Nephron (organoid): ENCODE data around the gene MGST2.
A peak's percentile ranks its signal among the peaks of the same experiment; 100 is the strongest.

Experiments used
- H3K27ac Mint-ChIP-seq, 3 experiments: 2 replicates each; pipeline ENCODE4 v1.8.0; 2020; ENCODE audit warnings: mixed read lengths in 3 of 3, mild to moderate bottlenecking in 2 of 3, moderate library complexity in 1 of 3
- H3K27me3 Mint-ChIP-seq: 2 replicates; pipeline ENCODE4 v1.8.0; 2021; ENCODE audit warnings: low read depth, mild to moderate bottlenecking, moderate library complexity, mixed read lengths
- H3K36me3 Mint-ChIP-seq: 2 replicates; pipeline ENCODE4 v1.8.0; 2020; ENCODE audit warnings: low read depth, mixed read lengths
- H3K4me1 Mint-ChIP-seq: 2 replicates; pipeline ENCODE4 v1.8.0; 2020; ENCODE audit warnings: mixed read lengths
- H3K4me3 Mint-ChIP-seq, 3 experiments: 2 replicates each; pipeline ENCODE4 v1.8.0; 2020; ENCODE audit warnings: mild to moderate bottlenecking in 3 of 3, mixed read lengths in 3 of 3, moderate library complexity in 2 of 3
- H3K9me3 Mint-ChIP-seq: 2 replicates; pipeline ENCODE4 v1.8.0; 2020; ENCODE audit warnings: mixed read lengths
- TF ChIP-seq, protein P1 (sequence below), 3 experiments: fragments of 200-600 bp; sonication (generic); IDR thresholded peaks; one replicate each; pipeline ENCODE4 v1.5.0; 2021; ENCODE audit warnings: antibody characterized with exemption in 3 of 3; ENCODE audit not compliant: unreplicated experiment in 3 of 3

The MGST2 gene

DNA sequence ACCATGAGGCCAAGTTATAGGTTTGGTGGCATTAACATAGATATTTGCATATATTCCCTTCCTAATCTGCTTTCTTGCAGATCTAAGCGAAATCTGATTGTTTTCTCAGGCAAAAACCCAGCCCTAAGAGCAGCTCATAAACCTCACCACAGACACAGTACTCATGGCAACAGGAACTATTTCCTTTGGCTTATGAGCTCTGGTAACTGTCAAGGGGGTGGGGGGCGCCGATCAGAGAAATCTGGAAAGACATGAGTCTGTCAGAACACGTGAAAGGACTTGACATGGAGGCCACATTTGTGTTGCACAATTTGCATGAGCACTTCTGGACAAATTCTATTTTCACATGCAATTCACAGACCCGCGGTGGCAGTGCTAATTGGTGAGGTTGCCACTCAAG lies 83.7 kb downstream of the MGST2 start:
- Mint-ChIP-seq H3K27ac (peak overlapping the region; percentile 96 to 97 (median 97)), H3K36me3 (no peaks in the 10 kb centered on the region), H3K4me3 (no peak overlapping the region), H3K9me3 (no peaks in the 10 kb centered on the region), H3K27me3 (no peaks in the 10 kb centered on the region), H3K4me1 (peaks cover 67% of the 10 kb centered on the region)
- TF ChIP-seq, protein P1, sequence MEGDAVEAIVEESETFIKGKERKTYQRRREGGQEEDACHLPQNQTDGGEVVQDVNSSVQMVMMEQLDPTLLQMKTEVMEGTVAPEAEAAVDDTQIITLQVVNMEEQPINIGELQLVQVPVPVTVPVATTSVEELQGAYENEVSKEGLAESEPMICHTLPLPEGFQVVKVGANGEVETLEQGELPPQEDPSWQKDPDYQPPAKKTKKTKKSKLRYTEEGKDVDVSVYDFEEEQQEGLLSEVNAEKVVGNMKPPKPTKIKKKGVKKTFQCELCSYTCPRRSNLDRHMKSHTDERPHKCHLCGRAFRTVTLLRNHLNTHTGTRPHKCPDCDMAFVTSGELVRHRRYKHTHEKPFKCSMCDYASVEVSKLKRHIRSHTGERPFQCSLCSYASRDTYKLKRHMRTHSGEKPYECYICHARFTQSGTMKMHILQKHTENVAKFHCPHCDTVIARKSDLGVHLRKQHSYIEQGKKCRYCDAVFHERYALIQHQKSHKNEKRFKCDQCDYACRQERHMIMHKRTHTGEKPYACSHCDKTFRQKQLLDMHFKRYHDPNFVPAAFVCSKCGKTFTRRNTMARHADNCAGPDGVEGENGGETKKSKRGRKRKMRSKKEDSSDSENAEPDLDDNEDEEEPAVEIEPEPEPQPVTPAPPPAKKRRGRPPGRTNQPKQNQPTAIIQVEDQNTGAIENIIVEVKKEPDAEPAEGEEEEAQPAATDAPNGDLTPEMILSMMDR (IDR thresholded peaks at IDR 0.05; ENCODE audit: unreplicated experiment in 3 of 3): no peak

DNA sequence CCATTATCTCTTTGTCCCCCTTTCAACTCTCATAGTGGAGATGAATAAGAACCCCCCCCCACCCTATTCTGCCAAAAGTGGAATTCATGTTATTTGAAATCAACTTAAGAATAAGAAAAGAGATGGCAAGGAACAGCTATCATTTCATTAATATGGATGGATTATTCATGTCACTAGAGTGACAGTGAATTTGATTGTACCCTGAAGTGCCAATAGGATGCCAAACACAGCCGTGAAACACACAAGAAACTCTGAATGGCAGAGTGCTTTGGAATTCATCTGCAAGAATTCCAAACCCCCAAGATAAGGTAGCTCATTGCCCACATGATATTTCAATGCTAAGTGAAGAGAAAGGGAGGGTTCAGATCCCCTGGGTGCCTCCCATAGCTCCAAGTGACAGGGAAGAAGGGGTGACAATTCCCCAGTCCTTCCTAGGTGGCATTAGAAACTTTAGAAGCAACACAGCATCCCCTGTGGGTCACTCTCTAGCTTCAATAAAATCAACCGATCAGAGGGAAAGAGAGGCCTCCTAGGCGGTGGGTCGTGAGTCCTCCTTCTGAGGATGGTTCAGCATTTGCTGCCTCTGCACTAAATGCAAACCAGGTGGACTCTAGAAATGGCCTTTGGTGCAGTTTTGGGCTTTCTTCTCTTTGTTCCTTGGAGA lies 84.3 kb downstream of the MGST2 start:
- H3K27ac Mint-ChIP-seq: peak overlapping the region; percentile 96 to 97 (median 97)
- TF ChIP-seq, protein P1 (IDR thresholded peaks at IDR 0.05; ENCODE audit: unreplicated experiment in 3 of 3): no peak
- no peaks in the 10 kb centered on the region for H3K36me3 Mint-ChIP-seq
- H3K9me3 Mint-ChIP-seq: no peaks in the 10 kb centered on the region
- no peak overlapping the region for H3K4me3 Mint-ChIP-seq
- H3K4me1 Mint-ChIP-seq: peaks cover 65% of the 10 kb centered on the region
- H3K27me3 Mint-ChIP-seq: no peaks in the 10 kb centered on the region

DNA sequence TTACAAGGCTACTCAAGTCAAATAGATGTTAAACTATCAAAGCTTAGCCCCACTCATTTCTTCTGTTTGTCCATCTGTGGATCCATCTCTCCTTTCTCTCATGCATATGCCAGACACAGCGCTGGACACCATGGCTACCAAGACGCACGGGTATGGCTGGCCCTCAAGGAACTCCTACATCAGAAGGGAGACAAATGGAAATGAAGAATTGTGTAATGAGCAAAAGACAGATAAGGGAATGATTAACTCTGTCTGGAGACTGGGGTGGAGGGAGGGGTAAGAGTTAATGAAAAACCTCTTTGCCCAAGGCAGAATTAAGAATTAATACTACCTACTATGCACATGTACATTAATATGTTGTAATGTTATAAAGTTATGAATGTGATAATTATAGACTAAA lies 88.1 kb downstream of the MGST2 start:
- Mint-ChIP-seq H3K4me1 (peaks cover 66% of the 10 kb centered on the region), H3K27me3 (peaks cover 5% of the 10 kb centered on the region), H3K36me3 (no peaks in the 10 kb centered on the region), H3K27ac (peak overlapping the region; percentile 54 to 65 (median 56)), H3K4me3 (no peak overlapping the region), H3K9me3 (no peaks in the 10 kb centered on the region)
- TF ChIP-seq, protein P1 (IDR thresholded peaks at IDR 0.05; ENCODE audit: unreplicated experiment in 3 of 3): no peak
